Astrocyte (in vitro differentiated cells and primary cell): ENCODE data around the gene SOX3. TPM values are rescaled to one million over a fixed set of nuclear protein-coding genes. Genes with fewer than 3 reads are reported as not detected.

Experiments used
- DNase-seq: peaks from one replicate; pipeline ENCODE4 v3.0.0-alpha.2; 2010; ENCODE audit warnings: low read depth
- FAIRE-seq: peaks from 2 replicates; lab custom pipeline; 2011; peaks lifted over from hg19 to GRCh38; lab: Jason Lieb, UNC
- H2AFZ ChIP-seq: 2 replicates; pipeline ENCODE4 v1.6.0; 2012; ENCODE audit warnings: low read depth, low read length, inconsistent platforms
- H3K27ac ChIP-seq: 2 replicates; pipeline ENCODE4 v1.5.1; 2011; ENCODE audit warnings: low read depth, low read length, inconsistent platforms
- H3K27me3 ChIP-seq: 2 replicates; pipeline ENCODE4 v1.6.0; 2011; ENCODE audit warnings: low read length, inconsistent platforms; ENCODE audit not compliant: insufficient read depth
- H3K36me3 ChIP-seq: 2 replicates; pipeline ENCODE4 v1.5.1; 2011; ENCODE audit warnings: low read length, inconsistent platforms; ENCODE audit not compliant: insufficient read depth
- H3K4me1 ChIP-seq: 2 replicates; pipeline ENCODE4 v1.5.1; 2011; ENCODE audit warnings: low read length, inconsistent platforms; ENCODE audit not compliant: insufficient read depth
- H3K4me2 ChIP-seq: 2 replicates; pipeline ENCODE4 v1.6.0; 2012; ENCODE audit warnings: low read length, inconsistent platforms
- H3K4me3 ChIP-seq: 2 replicates; pipeline ENCODE4 v1.5.1; 2011; ENCODE audit warnings: low read depth, mild to moderate bottlenecking, low read length, inconsistent platforms; ENCODE audit not compliant: insufficient read depth
- H3K79me2 ChIP-seq: 2 replicates; pipeline ENCODE4 v1.6.0; 2012; ENCODE audit warnings: mild to moderate bottlenecking, low read length, inconsistent platforms; ENCODE audit not compliant: insufficient read depth
- H3K9ac ChIP-seq: 2 replicates; pipeline ENCODE4 v1.6.0; 2012; ENCODE audit warnings: mild to moderate bottlenecking, low read length, inconsistent platforms
- H3K9me3 ChIP-seq: 2 replicates; pipeline ENCODE4 v1.5.1; 2012; ENCODE audit warnings: low read depth, mild to moderate bottlenecking, low read length, inconsistent platforms; ENCODE audit not compliant: insufficient read depth
- H4K20me1 ChIP-seq: 2 replicates; pipeline ENCODE4 v1.6.0; 2012; ENCODE audit warnings: low read length, inconsistent platforms; ENCODE audit not compliant: insufficient read depth
- H3K27ac Mint-ChIP-seq: one replicate; pipeline ENCODE4 v1.8.0; 2021; ENCODE audit warnings: mild to moderate bottlenecking, mixed read lengths; ENCODE audit not compliant: unreplicated experiment
- H3K27me3 Mint-ChIP-seq: one replicate; pipeline ENCODE4 v1.8.0; 2021; ENCODE audit warnings: low read depth, mixed read lengths; ENCODE audit not compliant: unreplicated experiment
- H3K36me3 Mint-ChIP-seq: one replicate; pipeline ENCODE4 v1.8.0; 2021; ENCODE audit warnings: low read depth, mixed read lengths; ENCODE audit not compliant: unreplicated experiment
- H3K4me1 Mint-ChIP-seq: one replicate; pipeline ENCODE4 v1.8.0; 2021; ENCODE audit warnings: low read depth, mixed read lengths; ENCODE audit not compliant: unreplicated experiment
- H3K4me3 Mint-ChIP-seq: one replicate; pipeline ENCODE4 v1.8.0; 2021; ENCODE audit warnings: mild to moderate bottlenecking, moderate library complexity, mixed read lengths; ENCODE audit not compliant: unreplicated experiment
- H3K9me3 Mint-ChIP-seq: one replicate; pipeline ENCODE4 v1.8.0; 2021; ENCODE audit warnings: mild to moderate bottlenecking, mixed read lengths; ENCODE audit not compliant: unreplicated experiment
- EZH2 ChIP-seq: IDR thresholded peaks from 2 replicates; pipeline ENCODE4 v1.6.1; 2012; ENCODE audit warnings: mild to moderate bottlenecking, low read length, inconsistent platforms; ENCODE audit not compliant: insufficient read depth
- total RNA-seq: library from RNA; stranded (reverse); gene quantifications from 2 replicates; pipeline ENCODE4 v1.2.1, GENCODE V29; 2021
- TF ChIP-seq, protein P1 (sequence below): IDR thresholded peaks from 2 replicates; pipeline ENCODE4 v1.5.1; 2011; ENCODE audit warnings: low read depth, mild to moderate bottlenecking, inconsistent platforms, low read length, moderate library complexity; ENCODE audit not compliant: insufficient read depth

SOX3 gene
- total RNA-seq, 1 donor from 2014 or later, result 0.98 TPM

GRCh38 chrX:140507223-140507981 lies 2.5 kb upstream of the SOX3 start:
- Histone ChIP-seq H3K4me1 (no peaks in the 10 kb centered on the region), H3K4me2 (peak overlapping the region; percentile 60), H3K4me3 (no peak overlapping the region), H3K9ac (no peak overlapping the region), H3K9me3 (no peaks in the 10 kb centered on the region), H3K27ac (no peak overlapping the region), H2AFZ (no peak overlapping the region), H3K36me3 (no peaks in the 10 kb centered on the region), H3K79me2 (no peaks in the 10 kb centered on the region), H3K27me3 (peaks cover 47% of the 10 kb centered on the region), H4K20me1 (no peaks in the 10 kb centered on the region)
- H3K4me1 Mint-ChIP-seq, result peaks cover 1% of the 10 kb centered on the region
- DNase-seq (no peak), FAIRE-seq (no peak)
- H3K36me3 Mint-ChIP-seq, result no peaks in the 10 kb centered on the region
- TF ChIP-seq EZH2, result no peak
- TF ChIP-seq, protein P1, sequence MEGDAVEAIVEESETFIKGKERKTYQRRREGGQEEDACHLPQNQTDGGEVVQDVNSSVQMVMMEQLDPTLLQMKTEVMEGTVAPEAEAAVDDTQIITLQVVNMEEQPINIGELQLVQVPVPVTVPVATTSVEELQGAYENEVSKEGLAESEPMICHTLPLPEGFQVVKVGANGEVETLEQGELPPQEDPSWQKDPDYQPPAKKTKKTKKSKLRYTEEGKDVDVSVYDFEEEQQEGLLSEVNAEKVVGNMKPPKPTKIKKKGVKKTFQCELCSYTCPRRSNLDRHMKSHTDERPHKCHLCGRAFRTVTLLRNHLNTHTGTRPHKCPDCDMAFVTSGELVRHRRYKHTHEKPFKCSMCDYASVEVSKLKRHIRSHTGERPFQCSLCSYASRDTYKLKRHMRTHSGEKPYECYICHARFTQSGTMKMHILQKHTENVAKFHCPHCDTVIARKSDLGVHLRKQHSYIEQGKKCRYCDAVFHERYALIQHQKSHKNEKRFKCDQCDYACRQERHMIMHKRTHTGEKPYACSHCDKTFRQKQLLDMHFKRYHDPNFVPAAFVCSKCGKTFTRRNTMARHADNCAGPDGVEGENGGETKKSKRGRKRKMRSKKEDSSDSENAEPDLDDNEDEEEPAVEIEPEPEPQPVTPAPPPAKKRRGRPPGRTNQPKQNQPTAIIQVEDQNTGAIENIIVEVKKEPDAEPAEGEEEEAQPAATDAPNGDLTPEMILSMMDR, result no peak
- H3K4me3 Mint-ChIP-seq, result no peak overlapping the region
- no peak overlapping the region for H3K27ac Mint-ChIP-seq
- H3K27me3 Mint-ChIP-seq, result peaks cover 34% of the 10 kb centered on the region
- no peaks in the 10 kb centered on the region for H3K9me3 Mint-ChIP-seq

DNA sequence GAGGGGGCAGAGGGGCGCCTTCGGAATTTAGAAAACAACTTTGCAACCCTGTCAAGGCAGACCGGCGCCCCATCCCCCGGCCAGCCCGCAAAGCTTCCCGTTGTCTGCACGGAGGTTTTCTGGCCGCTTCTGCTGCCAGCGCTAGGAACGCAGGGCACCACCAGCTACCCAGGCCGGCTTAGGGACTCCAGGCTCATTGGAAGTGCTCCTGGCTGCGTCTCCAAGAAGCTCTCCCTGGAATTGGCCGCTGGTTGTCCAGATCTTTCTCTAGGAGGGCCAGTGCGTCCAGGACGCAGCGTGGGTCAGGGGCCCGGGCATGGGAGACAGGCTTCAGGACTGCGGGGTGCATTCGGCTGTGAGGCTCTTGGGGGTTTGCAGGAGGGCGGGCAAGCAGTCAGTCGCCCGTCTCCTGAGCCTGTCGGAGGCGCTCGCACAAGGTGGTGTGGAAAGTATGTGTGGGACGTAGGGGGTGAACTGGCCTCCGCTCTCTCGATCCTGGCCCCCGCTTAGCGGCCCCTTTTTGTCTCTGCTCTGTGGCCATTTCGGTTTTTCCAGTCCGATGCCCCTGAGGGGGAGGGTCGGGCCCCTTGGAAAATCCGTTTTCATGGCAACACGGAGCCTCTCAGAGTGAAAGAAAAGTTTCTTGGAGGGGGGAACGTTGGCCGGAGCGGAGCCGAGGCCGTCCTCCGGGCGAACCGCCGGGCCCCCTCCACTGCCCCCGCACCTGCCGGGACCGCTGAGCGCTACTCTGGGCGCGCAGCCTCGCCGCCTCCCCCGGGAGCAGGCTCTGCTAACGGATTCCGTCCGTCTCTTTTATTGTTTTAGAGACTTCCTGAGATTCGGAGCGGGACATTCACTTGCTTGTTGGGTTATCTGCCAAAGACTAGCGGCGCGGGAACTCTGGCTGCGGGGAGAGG lies 810 bp upstream of the SOX3 start:
- no peak overlapping the region for H3K4me3 ChIP-seq
- TF ChIP-seq, protein P1, result no peak
- peak; percentile 68 for TF ChIP-seq EZH2
- H3K27ac ChIP-seq, result no peak overlapping the region
- H4K20me1 ChIP-seq, result no peaks in the 10 kb centered on the region
- FAIRE-seq (no peak), DNase-seq (no peak)
- no peak overlapping the region for H3K9ac ChIP-seq
- H3K4me2 ChIP-seq, result peak overlapping the region; percentile 55
- no peaks in the 10 kb centered on the region for H3K36me3 Mint-ChIP-seq
- no peaks in the 10 kb centered on the region for H3K36me3 ChIP-seq
- no peaks in the 10 kb centered on the region for H3K79me2 ChIP-seq
- H3K4me1 ChIP-seq, result no peaks in the 10 kb centered on the region
- H2AFZ ChIP-seq, result no peak overlapping the region
- no peak overlapping the region for H3K4me3 Mint-ChIP-seq
- no peaks in the 10 kb centered on the region for H3K9me3 Mint-ChIP-seq
- H3K27ac Mint-ChIP-seq, result no peak overlapping the region
- no peaks in the 10 kb centered on the region for H3K9me3 ChIP-seq
- H3K27me3 Mint-ChIP-seq, result peaks cover 43% of the 10 kb centered on the region
- H3K4me1 Mint-ChIP-seq, result peaks cover 1% of the 10 kb centered on the region
- peaks cover 55% of the 10 kb centered on the region for H3K27me3 ChIP-seq
